GM12878 (cell line): Measurements from ENCODE around the gene FAM227B. TPM values are rescaled to one million over a fixed set of nuclear protein-coding genes. Genes with fewer than 3 reads are reported as not detected.

Experiments
- ATAC-seq: fragments of 200-7000 bp; cut with Tn5 transposase; 3 replicates; pipeline ENCODE4 v1.9.1; 2020; ENCODE audit warnings: mild to moderate bottlenecking, moderate library complexity
- BruUV-seq: library from RNA; stranded (reverse); fragments of 400-500 nt; replicated peaks from 2 replicates; lab custom pipeline; 2021; lab: Mats Ljungman, UMichigan
- CTCF ChIA-PET: fragments of 300-600 bp; sonication (Branson Sonifier 250); formaldehyde crosslinking; extraction: SDS; loops from one replicate; lab custom pipeline; 2021; ENCODE audit warnings: inconsistent platforms; lab: Yijun Ruan, JAX
- POLR2A ChIA-PET: fragments of 350-600 bp; formaldehyde crosslinking; extraction: SDS; loops from one replicate; lab custom pipeline; 2021; ENCODE audit warnings: inconsistent platforms; lab: Charles Lee
- RAD21 ChIA-PET: fragments of 300-600 bp; sonication (Branson Sonifier 250); formaldehyde crosslinking; loops from one replicate; lab custom pipeline; 2023; ENCODE audit warnings: antibody characterized with exemption; ENCODE audit not compliant: unreplicated experiment; lab: Charles Lee
- SMC1A ChIA-PET: fragments of 300-600 bp; sonication (Branson Sonifier 250); formaldehyde crosslinking; loops from one replicate; lab custom pipeline; 2023; ENCODE audit not compliant: unreplicated experiment, uncharacterized antibody; lab: Charles Lee
- DNase-seq: peaks from one replicate; pipeline ENCODE4 v3.0.0-alpha.2; 2011; ENCODE audit warnings: low read depth, low spot score
- FAIRE-seq: peaks from 3 replicates; lab custom pipeline; 2011; peaks lifted over from hg19 to GRCh38; lab: Jason Lieb, UNC
- H2AFZ ChIP-seq: 2 replicates; pipeline ENCODE4 v1.6.0; 2011; ENCODE audit warnings: low read depth, low read length, control low read depth; ENCODE audit not compliant: control insufficient read depth
- H3K27ac ChIP-seq: 2 replicates; pipeline ENCODE4 v1.5.1; 2011; ENCODE audit warnings: control low read depth; ENCODE audit not compliant: control insufficient read depth, insufficient read depth
- H3K27me3 ChIP-seq, 2 experiments: replicated peaks in 1 of 2; 2 replicates each; pipeline versions ENCODE4 v1.6.0 to v1.6.1; 2011; ENCODE audit warnings: low read length in 1 of 2; ENCODE audit not compliant: control insufficient read depth in 2 of 2, insufficient read depth in 2 of 2
- H3K36me3 ChIP-seq, 2 experiments: 2 replicates each; pipeline ENCODE4 v1.5.1; 2011; ENCODE audit warnings: low read length in 1 of 2; ENCODE audit not compliant: control insufficient read depth in 2 of 2, insufficient read depth in 2 of 2
- H3K4me1 ChIP-seq: 2 replicates; pipeline ENCODE4 v1.6.1; 2011; ENCODE audit warnings: mild to moderate bottlenecking, low read length, moderate library complexity, mixed read lengths; ENCODE audit not compliant: control insufficient read depth, insufficient read depth
- H3K4me2 ChIP-seq: 2 replicates; pipeline ENCODE4 v1.6.0; 2011; ENCODE audit warnings: control low read depth; ENCODE audit not compliant: control insufficient read depth, insufficient read depth
- H3K4me3 ChIP-seq: fragments of 200-600 bp; sonication (generic); 2 replicates; pipeline ENCODE4 v1.5.1; 2016
- H3K79me2 ChIP-seq: 2 replicates; pipeline ENCODE4 v1.6.0; 2011; ENCODE audit warnings: low read length; ENCODE audit not compliant: control insufficient read depth, insufficient read depth
- H3K9ac ChIP-seq: 2 replicates; pipeline ENCODE4 v1.8.0; 2011; ENCODE audit warnings: low read length, control low read depth, mixed read lengths; ENCODE audit not compliant: control insufficient read depth, insufficient read depth
- H3K9me3 ChIP-seq: replicated peaks from 3 replicates; pipeline ENCODE4 v1.5.1; 2011; ENCODE audit warnings: mild to moderate bottlenecking, low read length; ENCODE audit not compliant: control insufficient read depth, insufficient read depth
- H4K20me1 ChIP-seq: 2 replicates; pipeline ENCODE4 v1.6.0; 2011; ENCODE audit not compliant: control insufficient read depth, insufficient read depth
- CBFB ChIP-seq: IDR thresholded peaks from 2 replicates; pipeline ENCODE4 v1.6.1; 2016; ENCODE audit warnings: antibody characterized with exemption, low read depth
- CBX3 ChIP-seq: fragments of 200-600 bp; sonication (generic); IDR thresholded peaks from 2 replicates; pipeline ENCODE4 v1.6.1; 2016; ENCODE audit warnings: low read depth, borderline replicate concordance
- DPF2 ChIP-seq: fragments of 450-650 bp; IDR thresholded peaks from 2 replicates; pipeline ENCODE4 v1.6.1; 2017; ENCODE audit warnings: mild to moderate bottlenecking
- ESRRA ChIP-seq: IDR thresholded peaks from 2 replicates; pipeline ENCODE4 v1.6.1; 2012; ENCODE audit warnings: mild to moderate bottlenecking, low read length, improper control_type of control experiment
- ETV6 ChIP-seq, 2 experiments: fragments of 450-650 bp in 1 of 2; IDR thresholded peaks in 1 of 2; conservative IDR thresholded peaks in 1 of 2; 2 replicates each; pipeline ENCODE4 v1.6.1; 2014; ENCODE audit warnings: antibody characterized with exemption in 1 of 2, borderline replicate concordance in 1 of 2, low read depth in 1 of 2, mild to moderate bottlenecking in 1 of 2, moderate library complexity in 1 of 2
- HCFC1 ChIP-seq: fragments of 150-350 bp; IDR thresholded peaks from 2 replicates; pipeline ENCODE4 v1.6.1; 2014; ENCODE audit warnings: low read length
- IRF4 ChIP-seq: IDR thresholded peaks from 2 replicates; pipeline ENCODE4 v1.6.1; 2011; ENCODE audit warnings: low read depth, low read length
- NBN ChIP-seq: fragments of 450-650 bp; IDR thresholded peaks from 2 replicates; pipeline ENCODE4 v1.6.1; 2016
- NFIC ChIP-seq: IDR thresholded peaks from 2 replicates; pipeline ENCODE4 v1.6.1; 2012; ENCODE audit warnings: low read depth, mild to moderate bottlenecking, inconsistent platforms, low read length, moderate library complexity
- NR2F1 ChIP-seq: fragments of 450-650 bp; conservative IDR thresholded peaks from 2 replicates; pipeline ENCODE4 v1.6.1; 2017; ENCODE audit warnings: mild to moderate bottlenecking
- POLR2A ChIP-seq: IDR thresholded peaks from 2 replicates; pipeline ENCODE4 v1.6.1; 2011; ENCODE audit warnings: low read depth, mild to moderate bottlenecking, low read length
- RB1 ChIP-seq: fragments of 450-650 bp; formaldehyde crosslinking; IDR thresholded peaks from 2 replicates; pipeline ENCODE4 v1.6.1; 2017; ENCODE audit warnings: mild to moderate bottlenecking, borderline replicate concordance
- RELA ChIP-seq: fragments of 450-650 bp; IDR thresholded peaks from 2 replicates; pipeline ENCODE4 v1.8.0; 2014; ENCODE audit warnings: borderline replicate concordance; ENCODE audit not compliant: partially characterized antibody
- TARDBP ChIP-seq: IDR thresholded peaks from 2 replicates; pipeline ENCODE4 v1.6.1; 2016; ENCODE audit warnings: borderline replicate concordance
- WRNIP1 ChIP-seq: IDR thresholded peaks from 2 replicates; pipeline ENCODE4 v1.6.1; 2011; ENCODE audit warnings: low read depth, low read length, improper control_type of control experiment, borderline replicate concordance
- YY1 ChIP-seq: IDR thresholded peaks from 2 replicates; pipeline ENCODE4 v1.6.1; 2011; ENCODE audit warnings: low read depth, mild to moderate bottlenecking, low read length
- ZSCAN29 ChIP-seq: fragments of 450-650 bp; IDR thresholded peaks from 2 replicates; pipeline ENCODE4 v1.6.1; 2017; ENCODE audit warnings: mild to moderate bottlenecking, moderate library complexity
- WGBS: methylation state at CpG from one replicate; pipeline ENCODE4 v1.1.6; 2016; ENCODE audit warnings: low lambda C conversion rate; ENCODE audit not compliant: insufficient replicate concordance, insufficient coverage; ENCODE audit errors: missing lambda C conversion rate; 5-methylcytosine and 5-hydroxymethylcytosine counted together
- in situ Hi-C: fragments of 300-500 bp; cut with MboI; formaldehyde crosslinking; loops from 9 replicates; pipeline ENCODE4 v1.14.3; 2018; ENCODE audit warnings: mixed read lengths
- intact Hi-C: fragments of 100-400 bp; cut with micrococcal nuclease; formaldehyde crosslinking; loops from one replicate; pipeline ENCODE4 v1.14.2; 2022; ENCODE audit not compliant: unreplicated experiment
- polyA plus RNA-seq, 11 experiments: library from polyadenylated mRNA; depleted of rRNA in 4 of 11; unstranded in 6 of 11; stranded (reverse) in 5 of 11; fragments of >200 nt; fragmentation: Nextera tagmentation in 4 of 11; fragmentation: Illumina TruSeq in 1 of 11; extraction: Ambion mirVana in 4 of 11; extraction: Trizol in 1 of 11; gene quantifications; 1 replicate in 1 of 11; 2 replicates in 10 of 11; pipeline versions ENCODE4 v1.2.1 to v1.2.3, GENCODE V29; 2011 to 2016; ENCODE audit warnings: inconsistent platforms in 2 of 11, missing spikeins in 2 of 11, low read depth in 1 of 11
- total RNA-seq, 4 experiments: library from RNA; depleted of rRNA in 3 of 4; stranded (reverse); fragments of >200 nt in 3 of 4; fragmentation: Illumina TruSeq in 1 of 4; extraction: Trizol in 1 of 4; gene quantifications; 2 replicates each; pipeline versions ENCODE4 v1.2.1 to v1.2.3, GENCODE V29; 2013 to 2021
- TF ChIP-seq, protein P1 (sequence below), 3 experiments: IDR thresholded peaks in 2 of 3; conservative IDR thresholded peaks in 1 of 3; 2 replicates each; pipeline ENCODE4 v1.5.1; 2011; ENCODE audit warnings: low read depth in 3 of 3, low read length in 3 of 3, mild to moderate bottlenecking in 3 of 3, control low read depth in 2 of 3, moderate library complexity in 2 of 3, inconsistent platforms in 1 of 3, mixed read lengths in 1 of 3; ENCODE audit not compliant: control insufficient read depth in 2 of 3, insufficient read depth in 1 of 3; ENCODE audit errors: extremely low read depth in 1 of 3
- TF ChIP-seq, protein P2 (sequence below): IDR thresholded peaks from 2 replicates; pipeline ENCODE4 v1.6.1; 2012; ENCODE audit warnings: low read length, inconsistent platforms
- TF ChIP-seq, protein P3 (sequence below): fragments of 450-650 bp; formaldehyde crosslinking; IDR thresholded peaks from 2 replicates; pipeline ENCODE4 v1.5.0; 2022; ENCODE audit warnings: mild to moderate bottlenecking, missing genetic modification characterization

FAM227B gene
- total and polyA plus RNA-seq, 10 of the 15 experiments (the other 5 are each of a cell fraction or from before 2014, with no cell fraction given): 3.9 to 12.6 (median 6.9) TPM

DNA sequence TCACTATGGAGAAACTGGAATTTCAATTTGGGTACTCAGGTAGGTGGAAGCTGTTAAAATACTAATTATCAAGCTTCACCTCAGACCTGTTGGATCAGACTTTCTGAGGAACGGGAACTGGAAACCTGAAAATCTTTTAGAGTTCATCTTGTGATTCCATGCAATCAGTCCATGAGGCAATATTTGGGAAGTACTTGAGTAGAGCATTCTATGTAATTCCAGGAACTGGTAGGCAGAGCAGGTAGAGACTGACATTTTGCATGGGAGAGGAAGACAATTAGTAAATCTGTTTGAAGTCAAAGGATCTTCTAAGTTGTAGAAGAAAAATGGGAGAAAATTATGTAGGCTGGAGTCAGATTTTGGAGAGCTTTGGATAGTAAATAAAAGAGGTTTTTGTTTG lies 154.5 kb downstream of the FAM227B start:
- no peaks in the 10 kb centered on the region for H4K20me1 ChIP-seq
- no peaks in the 10 kb centered on the region; the same call in 1 of the 2 replicates for H3K4me1 ChIP-seq
- SMC1A ChIA-PET: no interaction called here
- no peak overlapping the region for H3K27ac ChIP-seq
- no peak overlapping the region for H3K4me2 ChIP-seq
- H3K79me2 ChIP-seq: no peaks in the 10 kb centered on the region
- in situ Hi-C loops (no loop called here), intact Hi-C loops (no loop called here)
- H3K27me3 ChIP-seq: no peaks in the 10 kb centered on the region
- RAD21 ChIA-PET: no interaction called here
- FAIRE-seq (no peak), ATAC-seq (no peak), DNase-seq (no peak)
- no peak overlapping the region for H3K9ac ChIP-seq
- no TSS peak for BruUV-seq
- TF ChIP-seq DPF2 (no peak), TARDBP (no peak), NBN (no peak), CBX3 (no peak), YY1 (no peak), ETV6 (conservative IDR thresholded peaks at IDR 0.05 in 1 of 2, IDR thresholded peaks at IDR 0.05 in 1 of 2; ENCODE audit: borderline replicate concordance in 1 of 2, low read depth in 1 of 2) (no peak), CBFB (no peak), ZSCAN29 (no peak), RB1 (no peak), NFIC (no peak), NR2F1 (no peak), WRNIP1 (no peak), HCFC1 (no peak), IRF4 (no peak), POLR2A (no peak), ESRRA (no peak), RELA (no peak)
- TF ChIP-seq, protein P1, sequence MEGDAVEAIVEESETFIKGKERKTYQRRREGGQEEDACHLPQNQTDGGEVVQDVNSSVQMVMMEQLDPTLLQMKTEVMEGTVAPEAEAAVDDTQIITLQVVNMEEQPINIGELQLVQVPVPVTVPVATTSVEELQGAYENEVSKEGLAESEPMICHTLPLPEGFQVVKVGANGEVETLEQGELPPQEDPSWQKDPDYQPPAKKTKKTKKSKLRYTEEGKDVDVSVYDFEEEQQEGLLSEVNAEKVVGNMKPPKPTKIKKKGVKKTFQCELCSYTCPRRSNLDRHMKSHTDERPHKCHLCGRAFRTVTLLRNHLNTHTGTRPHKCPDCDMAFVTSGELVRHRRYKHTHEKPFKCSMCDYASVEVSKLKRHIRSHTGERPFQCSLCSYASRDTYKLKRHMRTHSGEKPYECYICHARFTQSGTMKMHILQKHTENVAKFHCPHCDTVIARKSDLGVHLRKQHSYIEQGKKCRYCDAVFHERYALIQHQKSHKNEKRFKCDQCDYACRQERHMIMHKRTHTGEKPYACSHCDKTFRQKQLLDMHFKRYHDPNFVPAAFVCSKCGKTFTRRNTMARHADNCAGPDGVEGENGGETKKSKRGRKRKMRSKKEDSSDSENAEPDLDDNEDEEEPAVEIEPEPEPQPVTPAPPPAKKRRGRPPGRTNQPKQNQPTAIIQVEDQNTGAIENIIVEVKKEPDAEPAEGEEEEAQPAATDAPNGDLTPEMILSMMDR (IDR thresholded peaks at IDR 0.05 in 2 of 3, conservative IDR thresholded peaks at IDR 0.05 in 1 of 3; ENCODE audit: control insufficient read depth in 2 of 3, extremely low read depth in 1 of 3, insufficient read depth in 1 of 3, low read depth in 3 of 3, low read length in 3 of 3): no peak
- TF ChIP-seq, protein P2, sequence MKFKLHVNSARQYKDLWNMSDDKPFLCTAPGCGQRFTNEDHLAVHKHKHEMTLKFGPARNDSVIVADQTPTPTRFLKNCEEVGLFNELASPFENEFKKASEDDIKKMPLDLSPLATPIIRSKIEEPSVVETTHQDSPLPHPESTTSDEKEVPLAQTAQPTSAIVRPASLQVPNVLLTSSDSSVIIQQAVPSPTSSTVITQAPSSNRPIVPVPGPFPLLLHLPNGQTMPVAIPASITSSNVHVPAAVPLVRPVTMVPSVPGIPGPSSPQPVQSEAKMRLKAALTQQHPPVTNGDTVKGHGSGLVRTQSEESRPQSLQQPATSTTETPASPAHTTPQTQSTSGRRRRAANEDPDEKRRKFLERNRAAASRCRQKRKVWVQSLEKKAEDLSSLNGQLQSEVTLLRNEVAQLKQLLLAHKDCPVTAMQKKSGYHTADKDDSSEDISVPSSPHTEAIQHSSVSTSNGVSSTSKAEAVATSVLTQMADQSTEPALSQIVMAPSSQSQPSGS: no peak
- TF ChIP-seq, protein P3, sequence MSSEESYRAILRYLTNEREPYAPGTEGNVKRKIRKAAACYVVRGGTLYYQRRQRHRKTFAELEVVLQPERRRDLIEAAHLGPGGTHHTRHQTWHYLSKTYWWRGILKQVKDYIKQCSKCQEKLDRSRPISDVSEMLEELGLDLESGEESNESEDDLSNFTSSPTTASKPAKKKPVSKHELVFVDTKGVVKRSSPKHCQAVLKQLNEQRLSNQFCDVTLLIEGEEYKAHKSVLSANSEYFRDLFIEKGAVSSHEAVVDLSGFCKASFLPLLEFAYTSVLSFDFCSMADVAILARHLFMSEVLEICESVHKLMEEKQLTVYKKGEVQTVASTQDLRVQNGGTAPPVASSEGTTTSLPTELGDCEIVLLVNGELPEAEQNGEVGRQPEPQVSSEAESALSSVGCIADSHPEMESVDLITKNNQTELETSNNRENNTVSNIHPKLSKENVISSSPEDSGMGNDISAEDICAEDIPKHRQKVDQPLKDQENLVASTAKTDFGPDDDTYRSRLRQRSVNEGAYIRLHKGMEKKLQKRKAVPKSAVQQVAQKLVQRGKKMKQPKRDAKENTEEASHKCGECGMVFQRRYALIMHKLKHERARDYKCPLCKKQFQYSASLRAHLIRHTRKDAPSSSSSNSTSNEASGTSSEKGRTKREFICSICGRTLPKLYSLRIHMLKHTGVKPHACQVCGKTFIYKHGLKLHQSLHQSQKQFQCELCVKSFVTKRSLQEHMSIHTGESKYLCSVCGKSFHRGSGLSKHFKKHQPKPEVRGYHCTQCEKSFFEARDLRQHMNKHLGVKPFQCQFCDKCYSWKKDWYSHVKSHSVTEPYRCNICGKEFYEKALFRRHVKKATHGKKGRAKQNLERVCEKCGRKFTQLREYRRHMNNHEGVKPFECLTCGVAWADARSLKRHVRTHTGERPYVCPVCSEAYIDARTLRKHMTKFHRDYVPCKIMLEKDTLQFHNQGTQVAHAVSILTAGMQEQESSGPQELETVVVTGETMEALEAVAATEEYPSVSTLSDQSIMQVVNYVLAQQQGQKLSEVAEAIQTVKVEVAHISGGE (CRISPR knock-in tag): no peak
- WGBS: 100% methylated on average over 1 of the region's 1 CpG
- H2AFZ ChIP-seq: no peak overlapping the region
- POLR2A ChIA-PET: no interaction called here
- no peaks in the 10 kb centered on the region for H3K9me3 ChIP-seq
- CTCF ChIA-PET: interaction anchor here (0.9 kb wide), 1 partner anchor 44 kb away, joined by 3 read pairs; no protein-coding TSS in a partner anchor
- no peaks in the 10 kb centered on the region for H3K36me3 ChIP-seq
- H3K4me3 ChIP-seq: no peak overlapping the region
